Adipocyte (in vitro differentiated cells): ENCODE data around the gene PREP.

Source experiments
- DNase-seq: peaks from one replicate; pipeline ENCODE4 v3.0.0-alpha.2; 2015; ENCODE audit warnings: low read depth
- H3K27me3 ChIP-seq: replicated peaks from 2 replicates; pipeline ENCODE4 v1.7.0; 2013; ENCODE audit warnings: mild to moderate bottlenecking, low read length, moderate library complexity; ENCODE audit not compliant: control insufficient read depth, insufficient read depth
- H3K36me3 ChIP-seq: 2 replicates; pipeline ENCODE4 v1.7.0; 2013; ENCODE audit warnings: low read length, mild to moderate bottlenecking, moderate library complexity; ENCODE audit not compliant: control insufficient read depth, insufficient read depth, severe bottlenecking
- H3K4me1 ChIP-seq: 2 replicates; pipeline ENCODE4 v1.7.0; 2013; ENCODE audit warnings: mild to moderate bottlenecking, low read length, moderate library complexity; ENCODE audit not compliant: control insufficient read depth, insufficient read depth
- H3K4me3 ChIP-seq: 2 replicates; pipeline ENCODE4 v1.7.0; 2013; ENCODE audit warnings: mild to moderate bottlenecking, low read length, moderate library complexity
- H3K9ac ChIP-seq: 2 replicates; pipeline ENCODE4 v1.7.0; 2013; ENCODE audit warnings: mild to moderate bottlenecking, low read length, moderate library complexity
- H3K9me3 ChIP-seq: 2 replicates; pipeline ENCODE4 v1.7.0; 2013; ENCODE audit warnings: mild to moderate bottlenecking, low read length, moderate library complexity; ENCODE audit not compliant: control insufficient read depth

PREP gene

GRCh38 chr6:105389543-105389942, 13.3 kb downstream of the PREP start:
- H3K27me3 ChIP-seq: no peaks in the 10 kb centered on the region
- peaks cover 23% of the 10 kb centered on the region for H3K4me1 ChIP-seq
- no peak overlapping the region for H3K9ac ChIP-seq
- H3K4me3 ChIP-seq: peak overlapping the region; percentile 18
- DNase-seq: no peak
- peaks cover 18% of the 10 kb centered on the region for H3K36me3 ChIP-seq
- H3K9me3 ChIP-seq: no peaks in the 10 kb centered on the region

DNA sequence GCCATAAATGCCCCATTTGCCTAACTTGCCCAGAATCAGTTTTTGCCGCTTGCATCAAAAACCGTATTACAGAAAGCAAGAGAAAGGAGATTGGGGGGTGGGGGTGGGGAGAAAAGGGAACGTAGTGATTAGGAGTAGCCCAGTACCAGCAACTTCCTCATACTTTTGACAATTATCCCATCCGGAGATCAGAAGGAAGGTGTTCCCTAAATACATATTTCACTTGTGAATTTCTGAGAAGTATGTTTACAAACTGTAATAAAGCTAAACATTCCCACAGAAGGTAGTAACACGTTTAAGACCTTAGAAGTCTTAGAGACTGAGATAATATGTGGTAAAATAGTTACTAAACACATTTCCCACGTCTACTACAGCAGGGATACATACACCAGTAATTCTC, 14.5 kb downstream of the PREP start:
- H3K4me3 ChIP-seq: peak overlapping the region; percentile 18
- DNase-seq: no peak
- H3K4me1 ChIP-seq: peaks cover 25% of the 10 kb centered on the region
- H3K9ac ChIP-seq: no peak overlapping the region
- H3K36me3 ChIP-seq: peaks cover 23% of the 10 kb centered on the region
- H3K27me3 ChIP-seq: no peaks in the 10 kb centered on the region
- H3K9me3 ChIP-seq: no peaks in the 10 kb centered on the region

GRCh38 chr6:105384004-105384403, 18.9 kb downstream of the PREP start:
- H3K36me3 ChIP-seq: peaks cover 13% of the 10 kb centered on the region
- H3K9ac ChIP-seq: no peak overlapping the region
- no peak overlapping the region for H3K4me3 ChIP-seq
- no peaks in the 10 kb centered on the region for H3K27me3 ChIP-seq
- no peaks in the 10 kb centered on the region for H3K9me3 ChIP-seq
- H3K4me1 ChIP-seq: peaks cover 25% of the 10 kb centered on the region
- DNase-seq: no peak

DNA sequence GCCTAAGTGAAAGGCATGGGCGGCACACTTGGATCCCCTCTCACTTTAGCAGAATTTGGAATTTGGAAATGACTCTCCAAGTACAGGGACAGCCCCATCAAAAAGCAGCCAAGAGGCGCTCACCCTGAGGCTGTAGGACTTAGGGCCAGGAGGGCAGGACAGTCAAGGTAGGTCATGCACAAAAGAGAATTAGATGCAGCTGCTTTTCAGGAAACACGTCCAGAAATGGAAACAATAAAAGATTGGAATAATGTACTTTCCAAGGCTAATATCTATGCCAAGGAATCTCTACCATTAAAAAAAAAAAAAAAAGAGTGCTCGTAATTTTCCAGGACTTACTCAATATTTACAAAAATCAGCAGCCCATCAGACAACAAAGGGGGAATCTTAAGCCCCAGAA, 19.9 kb downstream of the PREP start:
- no peak for DNase-seq
- Histone ChIP-seq H3K4me1 (peaks cover 15% of the 10 kb centered on the region), H3K27me3 (no peaks in the 10 kb centered on the region), H3K9ac (no peak overlapping the region), H3K4me3 (no peak overlapping the region), H3K9me3 (no peaks in the 10 kb centered on the region), H3K36me3 (peaks cover 13% of the 10 kb centered on the region)

- Histone ChIP-seq H3K9me3 (no peaks in the 10 kb centered on the region), H3K9ac (no peak overlapping the region), H3K4me3 (no peak overlapping the region), H3K36me3 (peaks cover 13% of the 10 kb centered on the region), H3K27me3 (no peaks in the 10 kb centered on the region), H3K4me1 (peaks cover 14% of the 10 kb centered on the region)
- no peak for DNase-seq
These were observed 20.4 kb downstream of the PREP start for GRCh38 chr6:105382496-105382895.

- H3K4me1 ChIP-seq: peaks cover 14% of the 10 kb centered on the region
- DNase-seq: no peak
- H3K4me3 ChIP-seq: no peak overlapping the region
- no peaks in the 10 kb centered on the region for H3K9me3 ChIP-seq
- H3K9ac ChIP-seq: no peak overlapping the region
- H3K27me3 ChIP-seq: no peaks in the 10 kb centered on the region
- H3K36me3 ChIP-seq: peaks cover 23% of the 10 kb centered on the region
These were observed 22.2 kb downstream of the PREP start for GRCh38 chr6:105380634-105381033.

- no peaks in the 10 kb centered on the region for H3K9me3 ChIP-seq
- H3K27me3 ChIP-seq: no peaks in the 10 kb centered on the region
- DNase-seq: no peak
- H3K4me3 ChIP-seq: no peak overlapping the region
- peaks cover 40% of the 10 kb centered on the region for H3K36me3 ChIP-seq
- H3K4me1 ChIP-seq: peaks cover 7% of the 10 kb centered on the region
- H3K9ac ChIP-seq: no peak overlapping the region
These were observed 27.1 kb downstream of the PREP start for GRCh38 chr6:105375797-105376196.

- H3K36me3 ChIP-seq: peaks cover 42% of the 10 kb centered on the region
- no peaks in the 10 kb centered on the region for H3K9me3 ChIP-seq
- peak; percentile 78 for DNase-seq
- peaks cover 7% of the 10 kb centered on the region for H3K4me1 ChIP-seq
- H3K4me3 ChIP-seq: no peak overlapping the region
- no peak overlapping the region for H3K9ac ChIP-seq
- H3K27me3 ChIP-seq: no peaks in the 10 kb centered on the region
These were observed 28.9 kb downstream of the PREP start for GRCh38 chr6:105374010-105374420.

DNA sequence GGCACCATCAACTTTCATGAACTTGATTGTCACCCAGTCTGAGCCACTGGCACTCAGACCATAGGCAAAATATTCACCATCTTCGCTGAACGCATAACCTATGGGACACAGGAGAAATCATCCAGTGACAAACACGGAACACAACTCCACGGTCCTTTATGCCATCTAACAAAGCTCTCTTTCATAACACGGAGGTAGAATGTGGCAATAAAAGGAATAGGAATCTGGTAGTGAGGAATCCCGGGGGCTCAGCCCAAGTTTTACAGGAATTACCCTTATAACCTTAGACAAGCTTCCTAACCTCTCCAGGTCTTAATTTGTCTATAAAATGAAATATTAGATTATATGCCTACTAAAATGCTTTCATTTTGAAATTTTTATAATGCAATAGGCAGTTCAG, 29.4 kb downstream of the PREP start:
- H3K36me3 ChIP-seq: peaks cover 48% of the 10 kb centered on the region

DNA sequence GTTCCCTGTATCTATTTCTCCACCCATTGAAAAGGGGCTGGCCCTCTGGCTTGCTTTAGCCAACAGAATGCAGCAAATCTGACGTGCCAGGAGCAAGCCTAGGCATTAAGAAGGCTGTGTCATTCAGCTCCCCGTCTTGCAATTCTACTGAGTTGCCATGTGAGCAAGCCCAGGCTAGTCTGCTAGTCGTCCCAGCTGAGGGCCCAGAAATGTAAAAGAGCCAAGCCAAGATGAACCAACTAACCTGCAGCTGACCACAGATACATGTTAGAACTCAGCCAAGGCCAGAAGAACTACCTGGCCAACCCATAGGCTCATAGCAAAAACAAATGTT, 30.1 kb downstream of the PREP start:
- no peak overlapping the region for H3K4me3 ChIP-seq
- peaks cover 50% of the 10 kb centered on the region for H3K36me3 ChIP-seq
- peaks cover 7% of the 10 kb centered on the region for H3K4me1 ChIP-seq
- no peaks in the 10 kb centered on the region for H3K9me3 ChIP-seq
- H3K9ac ChIP-seq: no peak overlapping the region
- H3K27me3 ChIP-seq: no peaks in the 10 kb centered on the region
- no peak for DNase-seq

More for the DNA sequence above, 29.4 kb downstream of the PREP start:
- peaks cover 7% of the 10 kb centered on the region for H3K4me1 ChIP-seq
- no peaks in the 10 kb centered on the region for H3K9me3 ChIP-seq
- no peaks in the 10 kb centered on the region for H3K27me3 ChIP-seq
- no peak for DNase-seq
- no peak overlapping the region for H3K9ac ChIP-seq
- H3K4me3 ChIP-seq: no peak overlapping the region

- H3K4me3 ChIP-seq: no peak overlapping the region
- H3K27me3 ChIP-seq: no peaks in the 10 kb centered on the region
- DNase-seq: no peak
- H3K9me3 ChIP-seq: no peaks in the 10 kb centered on the region
- peaks cover 7% of the 10 kb centered on the region for H3K4me1 ChIP-seq
- H3K36me3 ChIP-seq: peaks cover 50% of the 10 kb centered on the region
- H3K9ac ChIP-seq: no peak overlapping the region
These were observed 30.6 kb downstream of the PREP start for GRCh38 chr6:105372142-105372848.

- Histone ChIP-seq H3K9me3 (no peaks in the 10 kb centered on the region), H3K9ac (no peak overlapping the region), H3K4me1 (peaks cover 7% of the 10 kb centered on the region), H3K36me3 (peaks cover 45% of the 10 kb centered on the region), H3K4me3 (no peak overlapping the region), H3K27me3 (no peaks in the 10 kb centered on the region)
- no peak for DNase-seq
These were observed 32.5 kb downstream of the PREP start for GRCh38 chr6:105370351-105370750.
